Esophagus squamous epithelium (tissue), 4 donors: ENCODE measurements around the gene OTUD6A.
A peak's percentile ranks its signal among the peaks of the same experiment; 100 is the strongest.

ENCODE experiments used
- CTCF ChIP-seq, 6 experiments: fragments of 450-650 bp in 4 of 6; fragments of 200-600 bp in 2 of 6; sonication (generic) in 2 of 6; IDR thresholded peaks; one replicate each; pipeline ENCODE4 v1.5.1; 2016 to 2019; ENCODE audit warnings: antibody characterized with exemption in 6 of 6, mild to moderate bottlenecking in 4 of 6, moderate library complexity in 4 of 6
- POLR2A ChIP-seq, 4 donors: fragments of 450-650 bp; IDR thresholded peaks; one replicate each; pipeline ENCODE4 v1.6.1; 2017; ENCODE audit warnings: antibody characterized with exemption in 4 of 4, mild to moderate bottlenecking in 4 of 4, moderate library complexity in 3 of 4

GRCh38 chrX:70096052-70096451, 33.8 kb downstream of the OTUD6A start:
- peak in 1 of 6 experiments; percentile 12 for TF ChIP-seq CTCF (IDR thresholded peaks at IDR 0.05)
- no peak for TF ChIP-seq POLR2A (IDR thresholded peaks at IDR 0.05)
